GM21619 (cell line): ENCODE data around the gene PADI6.
"Not testable (repeated sequence)": the region's sequence is repeated elsewhere in the genome, so short reads cannot be mapped to it uniquely, and the experiment has no call there.

Experiments
- ATAC-seq: cut with Tn5 transposase; IDR thresholded peaks from one replicate; pipeline ENCODE4 v1.9.1; 2021; ENCODE audit not compliant: unreplicated experiment

Gene PADI6

DNA sequence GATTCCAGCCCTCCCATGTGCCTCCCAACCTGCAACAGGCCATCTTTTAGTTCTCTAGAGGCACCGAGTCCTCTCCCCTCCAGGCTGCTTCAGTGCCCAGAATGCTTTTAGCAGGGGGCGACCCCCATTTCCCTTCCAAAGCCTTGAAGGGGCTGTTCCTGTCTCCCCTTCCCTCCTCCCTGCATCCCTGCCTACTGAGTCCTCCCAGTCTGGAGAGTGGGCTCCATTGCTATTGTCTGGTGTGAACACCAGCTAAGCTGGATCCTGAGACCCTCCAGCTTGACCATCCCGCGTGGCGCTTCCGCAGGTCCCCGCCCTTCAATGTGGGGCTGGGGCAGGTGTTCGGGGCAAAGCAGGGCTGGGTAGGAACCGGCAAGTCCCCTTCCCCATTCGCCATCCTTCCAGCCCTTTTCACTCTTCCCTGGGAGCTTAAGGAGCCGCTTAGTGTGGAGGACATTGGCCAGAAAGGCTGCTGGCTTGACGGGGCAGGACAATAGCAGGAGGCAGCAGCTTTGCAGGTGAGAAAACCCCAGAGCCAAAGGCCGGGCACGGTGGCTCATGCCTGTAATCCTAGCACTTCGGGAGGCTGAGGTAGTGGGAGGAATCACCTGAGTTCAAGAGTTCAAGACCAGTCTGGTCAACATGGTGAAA lies 32.2 kb downstream of the PADI6 start:
- no peak for ATAC-seq

- ATAC-seq: no peak
Observed at GRCh38 chr1:17404820-17405219, 32.8 kb downstream of the PADI6 start.

DNA sequence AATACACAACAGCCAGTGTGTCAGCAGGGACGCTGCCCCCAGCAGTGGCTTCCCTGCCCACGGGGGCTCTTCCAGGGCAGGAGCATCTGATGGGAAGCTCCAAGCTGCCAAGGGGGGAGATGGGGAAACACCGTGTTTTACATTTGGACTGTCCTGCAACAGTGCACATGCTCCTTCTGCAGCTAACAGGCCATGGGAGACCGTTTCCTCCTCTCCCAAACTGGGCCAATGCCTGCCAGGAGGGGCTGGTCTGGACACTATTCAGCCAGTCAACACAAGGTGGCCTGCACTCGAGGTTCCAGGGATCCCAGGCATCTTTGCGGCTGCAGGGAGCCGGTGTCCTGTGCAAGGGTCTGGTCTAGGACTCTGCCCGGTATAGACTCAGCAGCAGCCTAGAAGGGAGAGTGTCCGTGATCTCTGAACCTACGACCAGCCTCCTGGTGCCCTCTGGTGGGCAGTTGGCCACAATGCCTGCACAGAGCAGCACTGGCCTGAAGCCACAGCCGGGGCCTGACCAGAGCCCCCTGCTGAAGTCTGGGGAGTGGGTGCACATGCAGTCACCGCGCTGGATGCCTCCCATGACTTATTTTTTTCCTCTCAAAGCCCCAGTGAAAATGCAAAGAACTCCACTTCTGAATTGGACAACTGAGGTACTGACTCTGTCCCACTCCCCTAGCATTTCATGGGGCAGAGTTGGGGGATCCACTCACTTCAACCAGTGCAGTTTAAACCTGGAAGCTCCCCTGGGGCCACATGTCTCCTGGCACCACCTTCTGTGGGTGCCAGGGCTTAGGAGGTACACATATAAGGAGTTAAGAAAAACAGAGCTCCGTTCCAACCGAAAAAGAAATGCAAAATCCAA lies 34.1 kb downstream of the PADI6 start:
- no peak for ATAC-seq

GRCh38 chr1:17406760-17407475 lies 34.9 kb downstream of the PADI6 start:
- ATAC-seq: not testable (repeated sequence)

GRCh38 chr1:17407786-17408514 lies 36.0 kb downstream of the PADI6 start:
- ATAC-seq: not testable (repeated sequence)

- no peak for ATAC-seq
Observed at GRCh38 chr1:17409391-17409811, 37.4 kb downstream of the PADI6 start.

DNA sequence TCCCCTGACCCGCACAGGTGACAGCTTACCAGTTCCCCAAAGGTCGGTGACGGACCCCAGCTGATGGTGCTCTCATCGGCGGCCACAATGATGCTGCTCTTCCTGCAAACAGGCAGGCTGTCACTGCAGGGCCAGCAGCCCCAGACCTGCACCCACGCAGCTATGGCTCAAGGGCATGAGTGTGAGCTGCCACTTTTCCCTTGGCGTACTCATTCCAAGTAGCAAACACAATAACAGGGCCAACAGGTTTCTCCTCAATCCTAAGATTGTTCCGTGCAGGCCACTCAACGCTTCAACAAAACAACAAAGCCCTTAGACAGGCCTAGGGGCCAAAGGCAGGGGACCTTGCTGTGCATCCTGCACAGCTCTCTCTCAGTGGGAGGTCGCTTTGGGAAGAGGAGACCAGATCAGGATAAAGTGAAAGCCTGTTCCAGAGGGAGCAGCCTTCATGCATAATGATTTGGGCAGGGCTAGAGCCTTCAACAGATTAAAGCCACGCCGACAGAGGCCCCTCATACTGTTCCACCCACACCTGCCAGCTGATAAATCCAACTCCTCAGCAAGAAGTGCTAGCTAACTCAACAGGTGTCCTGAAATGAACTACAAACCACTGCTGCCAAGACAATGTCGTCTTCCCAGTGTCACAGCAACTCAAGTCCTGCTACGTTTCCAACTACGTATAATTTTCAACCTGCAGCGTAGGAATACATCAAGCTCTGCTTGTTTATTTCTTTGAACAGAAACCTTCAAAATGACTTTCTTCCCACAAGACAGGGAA lies 40.3 kb downstream of the PADI6 start:
- ATAC-seq: no peak

DNA sequence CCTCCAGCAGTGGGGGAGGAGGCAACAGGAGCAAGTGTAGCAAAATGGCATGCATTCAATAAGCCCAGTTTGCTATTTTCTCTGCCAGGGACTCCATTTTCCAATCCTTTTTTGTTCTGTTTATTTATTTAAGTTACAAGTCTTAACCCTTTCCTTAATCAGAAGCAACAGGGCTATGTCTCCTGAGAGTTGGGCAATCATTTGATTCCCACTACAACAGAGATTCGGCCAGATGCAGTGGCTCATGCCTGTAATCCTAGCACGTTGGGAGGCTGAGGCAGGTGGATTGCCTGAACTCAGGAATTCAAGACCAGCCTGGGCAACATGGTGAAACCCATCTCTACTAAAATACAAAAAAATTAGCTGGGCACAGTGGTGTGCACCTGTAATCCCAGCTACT lies 42.0 kb downstream of the PADI6 start:
- ATAC-seq: no peak

DNA sequence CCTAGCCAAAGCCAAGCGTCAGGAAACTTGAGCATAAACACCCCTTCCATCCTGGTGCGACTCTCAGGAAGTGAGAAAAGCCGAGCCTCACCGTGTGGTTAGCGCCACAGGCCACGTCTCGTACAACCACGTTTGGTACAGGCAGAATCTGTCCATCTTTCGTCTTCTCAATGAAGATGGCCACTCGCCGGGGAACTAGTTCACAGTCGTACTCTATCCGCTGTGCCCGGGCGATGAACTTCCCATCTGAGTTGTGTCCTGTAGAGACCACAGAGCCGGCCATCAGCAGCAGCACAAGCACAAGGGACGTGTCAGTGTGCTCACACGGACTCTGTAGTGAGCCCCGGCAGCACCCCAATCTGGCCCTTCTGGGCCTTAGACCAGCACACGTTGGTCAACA lies 44.4 kb downstream of the PADI6 start:
- no peak for ATAC-seq

DNA sequence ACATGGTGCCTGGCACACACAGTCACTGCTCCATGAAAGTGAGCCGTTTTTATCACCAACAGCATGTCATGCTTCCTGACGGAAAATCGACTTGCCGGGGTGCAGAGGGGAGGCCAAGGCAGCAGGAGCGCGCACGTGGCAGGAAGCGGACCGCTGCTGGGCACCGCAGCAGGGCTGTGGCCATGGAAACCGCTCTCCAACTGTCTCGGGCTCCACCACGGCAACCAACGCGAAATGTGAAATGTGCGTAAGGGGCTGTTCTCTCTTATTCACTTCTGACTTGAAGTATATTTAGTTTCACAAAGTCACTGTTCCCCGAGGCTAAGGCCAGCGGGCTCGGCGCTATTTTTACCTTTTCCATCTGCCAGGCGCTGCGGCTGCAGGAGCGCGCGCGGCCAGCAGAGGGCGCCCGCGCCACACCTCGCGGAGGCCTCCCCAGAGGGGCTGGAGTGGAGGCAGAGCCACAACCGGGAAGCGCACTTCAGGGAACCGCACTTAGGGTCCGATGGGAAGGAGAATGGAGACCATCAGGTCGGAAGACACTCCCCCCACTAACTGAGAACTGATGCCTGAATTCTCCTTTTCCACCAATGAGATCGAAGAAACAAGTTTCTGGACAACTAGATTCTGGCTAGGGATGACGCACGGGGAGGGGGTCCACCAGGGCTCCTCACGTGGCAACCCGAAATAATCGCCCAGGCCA lies 47.8 kb downstream of the PADI6 start:
- no peak for ATAC-seq

DNA sequence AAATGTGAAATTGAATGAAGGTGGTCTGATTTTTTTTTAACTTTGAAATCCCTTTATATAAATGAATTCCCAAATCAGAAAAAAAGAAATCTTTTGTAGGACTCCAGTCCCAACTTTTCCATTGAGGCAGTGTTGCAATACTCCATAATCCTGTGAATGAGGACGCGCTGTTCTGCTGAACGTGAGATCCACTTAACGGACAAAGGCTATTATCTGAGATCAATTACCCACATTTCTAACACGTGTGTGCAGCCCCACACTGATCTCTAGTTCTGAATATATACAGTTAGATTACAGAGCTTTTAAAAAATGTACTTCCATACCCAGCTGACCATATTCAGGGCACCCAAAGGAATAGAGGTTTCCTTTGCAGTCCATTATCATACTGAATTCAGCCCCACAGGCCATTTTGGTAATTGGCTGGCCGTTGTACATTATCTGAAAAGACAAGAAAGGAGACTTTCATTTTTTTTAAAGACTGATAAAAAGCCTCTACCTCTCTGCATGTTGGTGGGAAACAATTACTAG lies 48.5 kb downstream of the PADI6 start:
- no peak for ATAC-seq

DNA sequence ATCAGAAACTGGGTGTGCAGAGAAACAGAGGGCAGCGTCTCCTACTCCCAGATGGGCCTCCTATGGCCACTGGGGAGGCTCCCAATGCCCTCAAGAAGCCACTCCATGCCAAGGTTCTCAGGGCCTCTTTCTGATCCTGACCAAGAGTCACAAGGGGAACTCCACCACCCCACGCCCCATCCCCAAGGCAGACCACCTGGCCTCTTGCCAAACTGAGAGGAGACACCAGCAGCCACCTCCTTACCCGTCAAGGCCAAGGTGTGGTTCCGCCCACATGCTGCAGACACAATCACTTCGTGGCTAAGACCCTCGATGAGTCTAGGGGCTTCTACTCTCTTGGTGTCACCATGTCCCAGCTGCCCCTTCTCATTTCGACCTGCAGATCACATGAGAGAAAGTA lies 50.5 kb downstream of the PADI6 start:
- no peak for ATAC-seq

- ATAC-seq: no peak
Observed at GRCh38 chr1:17423781-17424245, 51.8 kb downstream of the PADI6 start.

DNA sequence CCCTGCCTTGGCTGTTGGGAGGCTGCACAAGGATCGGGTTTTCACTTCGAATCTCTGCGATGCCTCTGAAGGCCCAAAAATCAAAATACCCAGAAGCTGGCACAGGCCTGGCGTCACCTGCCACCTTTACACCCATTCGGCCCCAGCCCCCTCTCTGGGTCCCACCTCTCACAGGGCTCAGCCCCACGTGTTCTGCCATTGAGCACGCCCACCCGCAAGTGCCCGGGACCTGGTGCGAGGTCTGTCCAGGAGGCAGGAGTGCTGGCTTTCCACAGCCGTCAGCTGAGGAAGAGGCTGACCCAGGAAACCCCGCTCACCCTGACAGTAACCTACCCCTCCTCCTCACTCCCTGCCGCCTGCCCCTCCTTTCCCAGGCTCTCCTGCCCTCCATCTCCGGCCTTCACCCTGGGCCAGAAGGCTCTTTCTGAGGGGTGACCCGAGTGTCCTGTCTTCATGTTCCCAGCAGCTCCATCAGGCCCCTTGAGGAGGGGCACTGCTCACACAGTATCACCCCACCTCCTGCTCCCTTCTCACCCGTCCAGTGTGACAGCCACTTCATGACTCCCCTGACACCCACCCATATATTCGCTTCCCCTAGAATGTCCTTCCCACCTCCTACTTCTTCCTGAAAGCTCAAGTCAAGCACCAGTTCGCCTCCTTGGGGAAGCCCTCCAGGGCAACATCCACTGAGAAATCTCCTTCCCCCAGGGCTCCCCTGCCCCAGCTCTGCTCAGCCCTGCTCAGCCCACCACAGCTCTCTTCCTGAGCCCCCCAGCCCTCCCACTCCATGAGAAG lies 54.0 kb downstream of the PADI6 start:
- ATAC-seq: no peak

DNA sequence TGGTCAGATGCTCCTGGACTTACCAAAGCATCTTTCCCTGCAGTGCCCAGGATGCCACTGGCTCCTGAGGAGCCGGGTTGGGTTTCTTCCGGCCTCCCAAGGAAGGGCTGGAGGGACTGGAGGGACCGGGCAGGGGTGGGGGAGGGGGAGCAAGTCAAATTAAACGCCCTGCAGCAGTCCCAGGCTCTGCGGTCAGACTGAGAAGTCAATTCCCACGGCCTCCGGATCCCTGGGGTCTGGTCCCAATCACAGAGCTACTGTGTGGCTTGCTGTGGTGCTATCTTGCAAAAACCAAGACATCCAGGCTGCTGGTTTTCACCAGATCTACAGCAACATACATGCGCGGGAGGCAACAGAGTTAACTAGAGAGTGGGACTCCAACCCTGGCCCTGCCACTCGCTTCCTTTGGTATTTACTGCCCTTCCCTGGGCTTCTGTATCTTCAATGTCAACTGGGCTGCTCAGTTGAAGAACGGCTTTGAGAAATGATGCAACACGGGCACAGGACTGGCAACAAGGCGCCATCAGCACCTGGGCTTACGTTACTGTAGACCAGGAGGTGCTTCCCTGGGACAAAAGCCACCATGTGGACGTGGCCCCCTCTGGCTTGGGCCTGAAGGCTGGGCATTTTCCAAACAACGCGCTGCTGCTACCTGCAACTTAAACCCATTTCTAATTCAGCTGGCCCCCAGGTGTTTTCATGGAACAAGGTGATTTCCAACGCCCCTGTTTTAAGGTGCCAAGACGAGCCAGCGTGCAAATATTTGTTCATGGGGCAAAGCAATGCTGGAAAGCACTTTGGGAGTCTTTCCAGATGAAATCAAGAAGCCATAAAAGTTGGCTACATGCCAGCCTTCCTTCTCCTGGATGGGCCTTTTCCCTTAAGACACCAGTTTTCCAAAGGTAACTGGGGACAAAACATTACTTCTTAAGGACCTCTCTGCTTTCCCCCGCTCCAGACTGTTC lies 56.0 kb downstream of the PADI6 start:
- no peak for ATAC-seq

DNA sequence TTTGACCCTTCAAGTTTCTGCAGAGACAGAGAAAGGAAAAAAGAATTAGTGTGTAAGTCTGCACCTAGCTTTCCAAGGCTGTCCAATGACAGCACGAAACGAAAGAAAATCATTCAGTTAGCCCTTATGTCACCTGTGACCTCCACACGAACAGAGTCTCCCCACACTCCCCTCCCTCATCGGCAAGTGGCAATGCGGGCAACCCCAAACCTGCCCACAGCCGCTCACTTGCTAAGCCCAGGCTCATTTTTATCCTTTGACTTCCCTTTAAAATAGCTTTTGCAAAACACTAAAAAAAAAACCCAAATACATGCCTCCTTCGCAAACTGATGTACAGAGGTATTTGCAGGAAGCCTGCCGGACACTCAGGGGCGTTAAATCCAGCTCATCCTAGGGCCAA lies 57.2 kb downstream of the PADI6 start:
- no peak for ATAC-seq

GRCh38 chr1:17432412-17432811 lies 60.4 kb downstream of the PADI6 start:
- no peak for ATAC-seq
